ENCODE measurements around the gene FGFR2.

Gene FGFR2

GRCh38 chr10:121618906-121619305 is 20.7 kb upstream of the FGFR2 start:
- Mint-ChIP-seq H3K4me3 (no peak overlapping the region), H3K27ac (ENCODE audit: low read depth) (no peak overlapping the region), H3K9me3 (no peaks in the 10 kb centered on the region), H3K27me3 (no peaks in the 10 kb centered on the region), H3K4me1 (no peaks in the 10 kb centered on the region), H3K36me3 (ENCODE audit: insufficient read depth) (no peaks in the 10 kb centered on the region)
- no peak for ATAC-seq (replicated peaks; ENCODE audit: extremely low read depth, poor library complexity, severe bottlenecking)
- DNase-seq (ENCODE audit: low spot score in 2 of 2) = no peak

GRCh38 chr10:121617176-121617575 is 18.9 kb upstream of the FGFR2 start:
- H3K9me3 Mint-ChIP-seq = no peaks in the 10 kb centered on the region
- peaks cover 4% of the 10 kb centered on the region for H3K27me3 Mint-ChIP-seq
- no peak for DNase-seq (ENCODE audit: low spot score in 2 of 2)
- no peaks in the 10 kb centered on the region for H3K4me1 Mint-ChIP-seq
- no peak overlapping the region for H3K4me3 Mint-ChIP-seq
- H3K36me3 Mint-ChIP-seq (ENCODE audit: insufficient read depth) = no peaks in the 10 kb centered on the region
- H3K27ac Mint-ChIP-seq (ENCODE audit: low read depth) = no peak overlapping the region
- no peak for ATAC-seq (replicated peaks; ENCODE audit: extremely low read depth, poor library complexity, severe bottlenecking)

GRCh38 chr10:121616291-121616690 is 18.0 kb upstream of the FGFR2 start:
- no peaks in the 10 kb centered on the region for H3K36me3 Mint-ChIP-seq (ENCODE audit: insufficient read depth)
- H3K27ac Mint-ChIP-seq (ENCODE audit: low read depth) = no peak overlapping the region
- no peaks in the 10 kb centered on the region for H3K9me3 Mint-ChIP-seq
- no peak for ATAC-seq (replicated peaks; ENCODE audit: extremely low read depth, poor library complexity, severe bottlenecking)
- H3K27me3 Mint-ChIP-seq = peaks cover 13% of the 10 kb centered on the region
- H3K4me3 Mint-ChIP-seq = no peak overlapping the region
- DNase-seq (ENCODE audit: low spot score in 2 of 2) = no peak
- no peaks in the 10 kb centered on the region for H3K4me1 Mint-ChIP-seq

- Mint-ChIP-seq H3K36me3 (ENCODE audit: insufficient read depth) (no peaks in the 10 kb centered on the region), H3K9me3 (no peaks in the 10 kb centered on the region), H3K27ac (ENCODE audit: low read depth) (no peak overlapping the region), H3K4me3 (no peak overlapping the region), H3K27me3 (peaks cover 14% of the 10 kb centered on the region), H3K4me1 (no peaks in the 10 kb centered on the region)
- DNase-seq (ENCODE audit: low spot score in 2 of 2) (no peak), ATAC-seq (replicated peaks; ENCODE audit: extremely low read depth, poor library complexity, severe bottlenecking) (no peak)
These were observed 17.6 kb upstream of the FGFR2 start for GRCh38 chr10:121615836-121616235.

- no peak overlapping the region for H3K27ac Mint-ChIP-seq (ENCODE audit: low read depth)
- no peaks in the 10 kb centered on the region for H3K36me3 Mint-ChIP-seq (ENCODE audit: insufficient read depth)
- no peak overlapping the region for H3K4me3 Mint-ChIP-seq
- no peaks in the 10 kb centered on the region for H3K4me1 Mint-ChIP-seq
- peaks cover 14% of the 10 kb centered on the region for H3K27me3 Mint-ChIP-seq
- DNase-seq (ENCODE audit: low spot score in 2 of 2) = no peak
- no peak for ATAC-seq (replicated peaks; ENCODE audit: extremely low read depth, poor library complexity, severe bottlenecking)
- H3K9me3 Mint-ChIP-seq = no peaks in the 10 kb centered on the region
These were observed 17.2 kb upstream of the FGFR2 start for GRCh38 chr10:121615435-121615793.

GRCh38 chr10:121614613-121615434 is 16.6 kb upstream of the FGFR2 start:
- ATAC-seq (replicated peaks; ENCODE audit: extremely low read depth, poor library complexity, severe bottlenecking) = no peak
- DNase-seq (ENCODE audit: low spot score in 2 of 2) = no peak
- Mint-ChIP-seq H3K4me1 (no peaks in the 10 kb centered on the region), H3K36me3 (ENCODE audit: insufficient read depth) (no peaks in the 10 kb centered on the region), H3K27me3 (peaks cover 17% of the 10 kb centered on the region), H3K9me3 (no peaks in the 10 kb centered on the region), H3K27ac (ENCODE audit: low read depth) (no peak overlapping the region), H3K4me3 (no peak overlapping the region)

- H3K4me3 Mint-ChIP-seq = no peak overlapping the region
- H3K9me3 Mint-ChIP-seq = no peaks in the 10 kb centered on the region
- no peaks in the 10 kb centered on the region for H3K36me3 Mint-ChIP-seq (ENCODE audit: insufficient read depth)
- H3K27ac Mint-ChIP-seq (ENCODE audit: low read depth) = no peak overlapping the region
- no peaks in the 10 kb centered on the region for H3K4me1 Mint-ChIP-seq
- ATAC-seq (replicated peaks; ENCODE audit: extremely low read depth, poor library complexity, severe bottlenecking) (no peak), DNase-seq (ENCODE audit: low spot score in 2 of 2) (no peak)
- H3K27me3 Mint-ChIP-seq = peaks cover 25% of the 10 kb centered on the region
These were observed 15.2 kb upstream of the FGFR2 start for GRCh38 chr10:121613456-121613855.

GRCh38 chr10:121611393-121612159 is 13.3 kb upstream of the FGFR2 start:
- H3K27ac Mint-ChIP-seq (ENCODE audit: low read depth) = peak overlapping the region; percentile 39
- no peak for ATAC-seq (replicated peaks; ENCODE audit: extremely low read depth, poor library complexity, severe bottlenecking)
- peaks cover 31% of the 10 kb centered on the region for H3K27me3 Mint-ChIP-seq
- H3K36me3 Mint-ChIP-seq (ENCODE audit: insufficient read depth) = no peaks in the 10 kb centered on the region
- no peaks in the 10 kb centered on the region for H3K4me1 Mint-ChIP-seq
- no peaks in the 10 kb centered on the region for H3K9me3 Mint-ChIP-seq
- DNase-seq (ENCODE audit: low spot score in 2 of 2) = no peak
- H3K4me3 Mint-ChIP-seq = no peak overlapping the region

GRCh38 chr10:121610798-121611323 is 12.6 kb upstream of the FGFR2 start:
- Mint-ChIP-seq H3K36me3 (ENCODE audit: insufficient read depth) (no peaks in the 10 kb centered on the region), H3K27me3 (peaks cover 39% of the 10 kb centered on the region), H3K4me3 (no peak overlapping the region), H3K4me1 (no peaks in the 10 kb centered on the region), H3K9me3 (no peaks in the 10 kb centered on the region), H3K27ac (ENCODE audit: low read depth) (no peak overlapping the region)
- no peak for DNase-seq (ENCODE audit: low spot score in 2 of 2)
- ATAC-seq (replicated peaks; ENCODE audit: extremely low read depth, poor library complexity, severe bottlenecking) = no peak

- Mint-ChIP-seq H3K4me3 (no peak overlapping the region), H3K4me1 (no peaks in the 10 kb centered on the region), H3K27me3 (peaks cover 40% of the 10 kb centered on the region), H3K9me3 (no peaks in the 10 kb centered on the region), H3K27ac (ENCODE audit: low read depth) (no peak overlapping the region), H3K36me3 (ENCODE audit: insufficient read depth) (no peaks in the 10 kb centered on the region)
- ATAC-seq (replicated peaks; ENCODE audit: extremely low read depth, poor library complexity, severe bottlenecking) = no peak
- no peak for DNase-seq (ENCODE audit: low spot score in 2 of 2)
These were observed 11.5 kb upstream of the FGFR2 start for GRCh38 chr10:121609426-121610380.

GRCh38 chr10:121608469-121609190 is 10.4 kb upstream of the FGFR2 start:
- H3K4me1 Mint-ChIP-seq = no peaks in the 10 kb centered on the region
- DNase-seq (ENCODE audit: low spot score in 2 of 2) (peak in 1 of 2 donors; percentile 14), ATAC-seq (replicated peaks; ENCODE audit: extremely low read depth, poor library complexity, severe bottlenecking) (no peak)
- no peaks in the 10 kb centered on the region for H3K9me3 Mint-ChIP-seq
- peaks cover 40% of the 10 kb centered on the region for H3K27me3 Mint-ChIP-seq
- H3K36me3 Mint-ChIP-seq (ENCODE audit: insufficient read depth) = no peaks in the 10 kb centered on the region
- H3K4me3 Mint-ChIP-seq = no peak overlapping the region
- H3K27ac Mint-ChIP-seq (ENCODE audit: low read depth) = no peak overlapping the region

All from central memory CD8-positive, alpha-beta T cell (primary cell).